HG03064 (cell line): Measurements from ENCODE around the gene FRZB.

Experiments
- ATAC-seq: cut with Tn5 transposase; IDR thresholded peaks from one replicate; pipeline ENCODE4 v1.9.1; 2021; ENCODE audit warnings: low read depth; ENCODE audit not compliant: unreplicated experiment

Gene FRZB

DNA sequence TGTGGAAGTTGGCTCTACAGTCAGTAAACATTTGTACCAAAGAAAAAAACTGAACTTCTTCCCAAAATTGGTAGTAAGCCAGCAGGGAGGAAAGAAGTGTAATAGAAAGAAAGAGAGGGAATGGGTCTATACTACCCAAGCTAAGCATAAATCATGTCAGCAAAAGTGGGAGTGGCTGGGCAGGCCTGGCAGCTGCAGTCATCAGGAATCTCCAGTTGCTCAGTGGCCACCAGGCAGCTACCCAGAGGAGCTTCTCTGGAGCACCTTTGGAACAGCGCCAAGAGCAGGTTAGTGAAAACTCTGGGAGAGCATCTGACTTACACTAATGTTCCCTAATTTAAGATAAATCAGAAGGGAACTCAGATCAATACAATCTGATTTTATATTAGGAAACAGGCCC is 14.3 kb downstream of the FRZB start:
- no peak for ATAC-seq

DNA sequence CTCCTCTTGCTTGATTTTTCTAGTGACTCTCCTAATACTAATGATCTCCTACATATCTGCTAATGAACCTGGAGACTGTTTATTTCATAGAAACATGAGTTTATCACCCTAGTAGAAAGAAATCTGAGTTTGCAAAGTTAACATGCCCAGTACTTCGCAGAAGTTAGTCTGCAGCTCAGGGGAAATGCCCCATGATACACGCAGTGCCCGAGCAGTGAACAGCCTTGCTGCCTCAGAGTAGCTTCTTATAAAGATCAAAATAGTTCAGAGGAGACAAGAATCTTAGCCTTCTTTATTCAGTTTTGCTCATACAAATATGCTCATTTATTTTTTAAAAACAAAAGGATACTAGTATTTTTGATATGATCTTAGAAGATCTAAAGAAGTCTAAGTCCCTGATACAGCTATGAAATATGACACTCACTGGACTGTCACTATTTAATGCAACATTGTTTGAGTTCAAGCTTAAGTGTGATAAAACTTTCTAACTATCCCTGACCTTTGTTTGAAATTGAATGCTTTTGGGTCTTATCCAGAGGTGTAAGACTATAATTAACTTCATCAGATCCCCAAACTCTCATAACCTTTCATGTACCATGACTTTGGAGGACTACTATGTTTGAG is 20.5 kb downstream of the FRZB start:
- no peak for ATAC-seq

DNA sequence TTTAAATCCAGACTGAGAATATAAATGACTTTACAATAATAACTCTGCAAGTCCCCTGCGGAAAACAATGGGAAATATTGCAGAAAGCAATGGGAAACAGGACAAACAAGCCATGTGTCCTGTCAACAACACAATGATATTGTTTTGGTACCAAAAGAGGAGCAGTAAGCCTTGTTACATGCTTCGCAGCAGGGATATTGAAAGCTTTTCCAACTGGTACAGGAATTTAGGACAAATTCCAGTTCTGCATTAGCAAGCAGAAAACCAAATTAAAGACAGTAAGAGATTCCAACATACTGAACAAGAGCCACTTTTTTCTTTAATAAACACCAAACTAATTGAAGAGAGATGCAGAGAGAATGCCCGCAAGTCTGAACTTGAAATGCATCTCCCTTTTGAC is 30.0 kb downstream of the FRZB start:
- no peak for ATAC-seq

DNA sequence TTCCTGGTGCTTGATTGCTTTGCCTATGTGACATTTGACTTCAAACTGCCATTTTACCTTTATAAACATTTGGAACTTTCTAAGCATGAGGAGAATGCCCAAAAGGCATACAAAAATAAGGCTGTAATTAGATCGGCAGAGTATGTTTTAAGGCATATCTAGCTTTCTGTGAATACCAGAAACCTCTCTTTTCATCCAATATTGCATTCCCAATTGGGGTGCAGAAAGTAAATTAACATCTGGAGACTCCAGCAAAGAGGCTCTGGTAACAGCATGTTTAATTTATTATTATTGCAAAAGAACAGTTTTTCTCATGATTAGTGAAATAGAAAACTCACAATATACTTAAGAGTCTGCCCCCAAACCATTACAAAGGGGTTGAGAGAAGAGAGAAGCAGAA is 32.1 kb downstream of the FRZB start:
- ATAC-seq, result no peak

DNA sequence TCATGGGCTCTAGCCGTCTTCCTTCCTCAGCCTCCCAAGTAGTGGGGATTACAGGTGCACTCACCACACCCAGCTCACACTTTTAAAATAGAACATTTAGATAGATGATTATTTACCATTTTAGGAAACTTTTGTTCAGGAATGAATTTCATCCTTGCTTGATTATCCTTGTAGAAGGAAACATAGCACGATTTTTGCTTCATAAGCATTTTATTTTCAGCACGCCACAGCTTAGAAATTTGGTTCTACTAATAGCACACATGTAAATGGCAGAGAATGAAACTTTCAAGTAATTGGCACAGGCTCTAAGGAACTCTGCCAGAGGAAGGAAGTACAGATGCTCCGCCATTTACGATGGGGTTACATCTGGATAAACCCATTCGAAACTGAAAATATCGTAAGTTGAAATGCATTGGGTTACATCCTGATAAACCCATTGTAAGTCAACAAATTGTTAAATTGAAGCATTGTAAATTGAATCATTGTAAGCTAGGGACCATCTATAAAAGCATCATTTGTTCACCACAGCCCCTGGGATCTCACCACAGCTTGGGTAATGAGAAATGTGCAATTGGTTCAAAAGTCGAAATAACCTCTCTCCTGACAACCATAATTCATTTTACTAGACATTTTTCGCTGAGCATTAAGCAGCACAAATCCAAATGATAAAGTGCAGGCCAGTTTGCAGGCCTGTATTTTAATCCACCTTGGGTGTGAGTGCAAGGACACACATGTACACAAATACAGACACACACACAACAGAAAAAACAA is 33.2 kb downstream of the FRZB start:
- ATAC-seq, result no peak

DNA sequence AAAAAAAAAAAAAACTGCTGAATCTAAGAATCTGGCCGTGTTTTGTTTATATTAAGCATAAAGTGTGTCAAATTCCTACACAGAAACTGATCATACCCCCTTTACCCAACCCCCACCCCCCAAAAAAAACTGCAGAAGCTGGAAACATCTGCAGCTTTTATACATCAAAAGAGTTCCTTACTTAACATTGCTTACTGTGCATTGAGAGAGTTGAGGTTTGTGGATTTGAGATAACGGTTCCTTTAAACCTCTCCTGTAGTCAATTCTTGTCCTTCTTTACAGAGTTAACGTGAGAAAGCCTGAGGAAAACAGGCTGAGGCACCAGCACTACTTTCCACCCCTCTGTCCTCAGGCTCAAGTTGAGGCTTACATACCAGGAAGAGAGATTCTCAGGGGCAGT is 34.5 kb downstream of the FRZB start:
- ATAC-seq, result no peak

DNA sequence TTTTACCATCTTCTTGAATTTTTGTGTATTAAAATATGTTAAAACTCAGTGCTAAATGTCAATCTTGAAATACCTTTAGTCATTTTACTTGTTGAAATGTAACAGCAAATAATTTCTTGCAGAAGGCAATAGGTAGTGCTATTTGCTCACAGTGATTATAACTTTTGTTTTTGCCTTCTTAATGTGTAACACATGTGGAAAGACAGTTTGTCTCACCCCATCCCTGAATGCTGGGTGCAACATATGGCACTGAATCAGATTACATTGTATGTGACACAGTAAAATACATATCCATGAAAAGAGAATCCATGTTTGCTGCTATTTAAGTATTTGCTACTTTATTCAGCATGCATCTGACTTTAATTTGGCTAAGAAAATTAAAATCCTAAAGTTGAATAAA is 35.3 kb downstream of the FRZB start:
- ATAC-seq, result no peak

DNA sequence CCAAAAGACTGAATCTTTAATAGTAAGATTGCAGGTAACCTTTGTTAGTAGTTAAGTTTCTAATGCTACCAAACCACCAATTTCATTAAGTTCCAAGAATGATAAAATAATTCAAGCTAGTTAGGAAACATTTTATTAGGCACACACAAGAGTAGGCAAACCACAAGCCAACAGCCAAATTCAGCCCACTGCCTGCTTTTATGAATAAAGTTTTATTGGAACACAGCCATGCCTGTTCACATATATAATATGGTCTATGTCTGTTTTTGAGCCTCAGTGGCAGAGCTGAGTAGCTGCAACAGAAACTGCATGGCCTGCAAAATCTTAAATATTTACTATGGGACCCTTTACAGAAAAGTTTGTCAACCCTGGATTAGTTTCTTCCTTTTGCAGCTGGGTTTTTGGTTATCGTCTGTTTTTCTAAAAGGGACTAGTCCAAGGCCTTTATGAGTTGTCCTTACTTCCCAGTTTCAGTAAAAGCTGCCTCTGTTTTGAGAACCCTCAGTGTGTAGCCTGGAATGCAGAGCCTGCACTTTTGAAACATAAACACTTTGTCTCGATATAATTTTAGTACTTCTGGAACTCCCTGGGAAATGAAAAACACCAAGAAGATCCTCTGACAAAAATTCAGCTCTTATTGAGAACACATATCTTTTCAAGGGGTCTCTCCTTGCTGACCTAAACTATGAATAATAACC is 39.1 kb downstream of the FRZB start:
- no peak for ATAC-seq

DNA sequence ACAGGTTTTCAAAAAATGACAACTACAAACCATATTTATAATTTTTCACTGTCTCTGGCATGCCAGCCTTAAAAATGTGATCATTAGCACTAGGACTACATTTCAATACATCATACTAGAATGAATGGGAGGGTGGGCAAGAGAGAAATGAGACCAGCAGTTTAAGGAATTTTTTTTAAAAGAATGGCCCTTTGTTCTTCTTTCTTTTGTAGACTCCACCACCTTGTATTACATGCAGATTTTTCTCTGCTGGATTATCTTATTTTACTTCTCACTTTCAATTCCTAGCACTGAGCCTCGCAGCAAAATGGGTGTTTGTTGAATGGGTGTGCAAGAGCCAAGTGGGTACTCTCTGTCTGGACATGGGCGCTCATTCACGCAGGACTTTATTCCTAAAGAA is 39.9 kb downstream of the FRZB start:
- ATAC-seq, result no peak

DNA sequence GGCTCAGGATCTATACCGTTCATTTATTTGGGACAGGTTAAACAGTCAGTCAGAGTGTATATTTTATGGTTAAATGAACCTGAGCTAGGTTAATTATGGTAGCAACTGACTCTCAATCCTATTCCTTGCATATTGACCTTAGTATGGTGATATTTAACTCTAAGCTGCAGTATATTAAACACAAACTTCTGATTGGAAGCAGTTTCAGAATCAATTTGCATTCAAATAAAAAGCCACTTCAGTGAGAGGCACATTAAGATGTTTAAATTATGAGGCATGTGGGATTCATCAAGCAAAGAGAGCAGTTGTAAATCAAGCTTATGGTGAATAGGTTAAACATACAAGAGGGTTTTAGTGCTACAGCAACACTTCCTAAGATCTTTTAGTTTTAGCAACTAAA is 40.4 kb downstream of the FRZB start:
- ATAC-seq, result no peak

DNA sequence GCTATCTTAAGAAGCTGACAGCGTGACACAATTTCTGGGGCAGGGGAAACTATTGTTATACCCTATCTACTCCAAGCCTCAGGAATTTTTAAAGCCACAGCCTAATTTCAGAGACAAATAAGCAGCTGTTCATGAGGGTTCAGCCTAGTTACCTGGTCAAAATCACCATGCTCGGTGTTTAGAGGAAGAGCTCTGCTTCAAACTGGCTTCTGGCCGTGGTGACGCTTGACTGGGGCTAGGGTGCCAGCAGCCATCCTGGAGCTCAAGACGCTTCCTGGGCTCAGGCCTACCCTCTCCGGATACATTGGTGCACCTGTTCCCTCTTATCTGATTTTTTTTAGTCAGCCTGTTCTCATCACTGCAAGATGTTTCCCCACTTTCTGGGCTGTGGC is 41.7 kb downstream of the FRZB start:
- ATAC-seq, result no peak

DNA sequence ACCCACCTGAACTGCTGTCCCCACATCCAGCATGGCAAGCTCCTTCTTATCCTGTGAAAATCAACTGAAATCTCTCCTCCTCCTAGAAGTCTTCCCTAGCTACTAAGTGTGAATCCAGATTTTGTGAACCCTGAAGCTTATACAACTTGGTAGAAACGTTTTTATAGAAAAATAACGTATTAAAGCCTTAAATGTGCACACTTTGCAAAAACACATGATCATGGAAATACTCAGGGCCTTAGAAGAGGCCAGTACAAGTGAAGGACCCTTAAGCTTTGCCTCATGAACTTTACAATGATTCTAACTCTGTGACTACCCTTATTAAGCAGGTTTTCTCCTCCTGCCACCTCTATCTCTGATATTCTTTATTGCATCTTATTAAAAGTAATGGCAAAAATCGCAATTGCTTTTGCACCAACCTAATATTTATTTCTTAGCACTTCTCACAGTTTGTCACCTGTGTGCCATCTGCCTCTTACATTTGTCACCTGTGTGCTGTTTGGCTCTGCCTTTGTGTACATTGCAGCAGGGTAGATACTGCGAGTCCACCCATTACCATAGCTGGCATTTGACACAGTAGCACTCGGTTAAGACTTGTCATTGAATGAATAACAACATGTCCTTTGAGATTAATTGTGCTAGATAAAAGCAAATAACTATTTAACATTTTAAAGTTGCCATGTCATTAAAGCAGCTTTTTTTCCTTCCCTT is 42.2 kb downstream of the FRZB start:
- no peak for ATAC-seq

DNA sequence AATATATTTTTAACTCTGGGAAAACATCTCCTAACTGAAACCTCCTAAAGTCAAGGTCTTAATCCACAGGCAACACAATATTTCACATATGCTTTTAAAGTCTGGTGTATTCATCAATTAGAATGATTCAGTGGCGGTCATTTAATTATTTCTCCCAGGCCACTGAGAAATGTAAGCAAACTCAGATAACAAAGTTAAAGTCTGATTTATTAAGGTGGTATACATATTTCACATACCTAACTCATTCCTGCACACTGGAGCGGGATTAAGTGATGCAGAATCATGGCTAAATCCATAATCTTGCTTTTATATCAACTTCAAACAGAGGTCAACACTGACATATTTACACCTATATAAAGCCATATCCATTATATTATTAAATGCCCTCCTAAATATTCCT is 43.7 kb downstream of the FRZB start:
- no peak for ATAC-seq

DNA sequence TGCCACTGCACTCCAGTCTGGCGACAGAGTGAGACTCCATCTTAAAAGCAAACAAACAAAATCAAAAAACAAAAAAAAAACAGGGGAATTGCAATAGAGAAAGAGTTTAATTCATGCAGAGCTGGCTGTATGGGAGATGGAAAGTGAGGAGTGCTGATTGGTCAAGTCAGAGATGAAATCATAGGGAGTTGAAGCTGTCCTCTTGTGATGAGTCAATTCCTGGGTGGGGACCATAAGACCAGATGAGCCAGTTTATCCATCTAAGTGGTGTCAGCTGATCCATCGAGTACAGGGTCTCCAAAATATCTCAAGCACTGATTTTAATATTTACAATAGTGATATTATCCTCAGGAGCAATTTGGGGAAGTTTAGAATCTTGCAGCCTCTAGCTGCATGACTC is 45.3 kb downstream of the FRZB start:
- ATAC-seq, result no peak

DNA sequence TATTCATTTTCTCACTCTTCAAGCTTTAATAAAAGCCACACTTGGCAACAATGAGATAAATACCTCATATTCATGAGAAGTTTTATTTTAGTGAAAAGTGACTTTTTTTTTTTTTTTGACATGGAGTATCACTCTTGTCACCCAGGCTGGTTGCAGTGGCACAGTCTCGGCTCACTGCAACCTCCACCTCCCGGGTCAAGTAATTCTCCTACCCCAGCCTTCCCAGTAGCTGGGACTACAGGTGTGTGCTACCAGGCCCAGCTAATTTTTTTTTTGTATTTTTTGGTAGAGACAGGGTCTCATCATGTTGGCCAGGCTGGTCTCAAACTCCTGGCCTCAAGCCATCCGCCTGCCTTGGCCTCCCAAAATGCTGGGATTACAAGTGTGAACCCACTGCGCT is 47.0 kb downstream of the FRZB start:
- ATAC-seq, result no peak

DNA sequence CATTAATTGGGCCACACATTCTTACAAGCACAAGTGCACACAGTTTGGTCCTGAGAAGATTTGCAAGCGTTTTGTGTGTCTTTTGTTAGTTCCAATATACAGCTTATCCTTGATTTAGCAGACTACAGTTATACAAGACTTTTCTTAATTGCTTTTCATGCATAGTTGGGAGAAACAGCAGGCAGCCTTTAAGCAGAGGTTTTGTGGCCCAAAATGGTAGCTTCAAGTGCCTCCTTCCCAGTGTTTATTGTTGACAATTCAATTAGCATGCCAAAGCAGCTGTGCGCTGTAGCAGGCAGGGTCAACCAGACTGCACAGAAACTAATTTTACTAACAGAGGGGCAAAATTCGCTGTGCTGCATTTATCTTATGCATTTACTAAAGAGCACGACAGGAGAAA is 47.5 kb downstream of the FRZB start:
- no peak for ATAC-seq

DNA sequence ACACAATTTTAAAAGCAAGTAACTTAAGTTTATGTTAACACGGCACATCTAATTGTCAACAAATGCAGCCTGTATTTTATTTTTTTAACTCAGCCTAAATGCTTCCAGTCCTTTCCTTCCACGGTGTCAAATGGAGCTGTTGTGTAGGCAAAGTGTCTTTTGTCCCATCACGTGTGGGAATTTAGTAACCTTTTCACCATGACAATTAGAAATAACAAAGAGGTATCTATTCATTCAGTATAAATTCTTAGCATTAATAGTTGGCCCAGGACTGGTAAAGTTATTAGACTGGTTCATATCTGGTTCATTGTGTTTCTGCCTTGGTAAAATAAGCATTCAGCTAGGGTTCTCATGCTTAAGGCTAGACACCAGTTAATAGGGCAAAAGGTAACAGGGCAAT is 47.9 kb downstream of the FRZB start:
- no peak for ATAC-seq

DNA sequence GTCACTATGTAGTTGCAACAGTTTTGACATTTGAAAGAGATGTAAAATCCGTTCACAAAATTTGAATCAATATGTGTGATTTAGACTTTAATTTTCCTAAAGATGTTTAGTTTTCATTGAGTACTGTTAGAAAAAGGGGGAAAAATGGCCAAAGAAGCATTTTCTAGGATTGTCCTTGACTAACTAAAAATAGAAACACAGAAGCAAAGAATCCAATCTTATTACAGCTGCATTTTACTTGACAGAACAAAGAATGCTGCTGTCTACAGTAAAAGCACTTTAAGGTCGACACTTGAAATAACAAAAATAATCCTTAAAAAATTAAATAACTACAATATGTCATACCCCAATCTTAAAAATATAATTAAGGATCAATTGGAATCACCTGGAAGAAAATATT is 48.9 kb downstream of the FRZB start:
- ATAC-seq, result no peak

DNA sequence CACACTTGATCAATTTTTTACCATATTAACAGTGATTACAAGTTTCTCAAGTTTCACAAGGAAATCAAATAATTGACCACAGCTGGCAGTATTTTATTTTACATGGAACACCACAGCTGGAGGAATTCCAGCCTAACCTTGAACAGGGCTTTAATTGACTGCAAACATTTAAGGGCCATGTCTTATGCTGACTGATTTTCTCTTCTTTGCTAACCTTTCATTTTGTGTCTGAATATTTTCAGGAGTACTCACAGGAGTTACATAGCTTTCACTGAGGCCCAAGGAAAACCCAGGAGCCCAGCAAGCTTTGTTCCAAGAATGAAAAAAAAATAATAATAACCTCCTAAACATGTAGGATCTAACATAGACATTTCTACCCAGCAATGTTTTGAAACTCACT is 49.6 kb downstream of the FRZB start:
- no peak for ATAC-seq

DNA sequence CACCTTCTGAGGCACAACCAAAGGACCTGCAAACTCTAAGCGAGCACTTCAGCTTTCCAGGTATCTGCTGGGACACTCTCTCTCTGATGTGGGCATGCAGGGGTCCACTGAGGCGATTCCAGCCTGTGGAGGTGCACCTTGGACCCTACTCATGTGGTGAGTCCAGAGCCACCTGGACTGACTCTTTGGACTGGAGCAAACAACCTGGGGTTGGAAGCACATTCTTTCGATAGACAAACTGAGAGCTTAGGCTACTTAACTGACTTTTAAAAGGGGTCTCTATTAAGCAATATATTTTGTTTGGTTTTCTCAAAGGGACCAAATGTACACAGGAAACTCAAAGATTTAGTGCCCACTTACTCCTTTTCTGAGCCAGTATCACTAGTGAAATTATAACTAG is 51.6 kb downstream of the FRZB start:
- no peak for ATAC-seq

DNA sequence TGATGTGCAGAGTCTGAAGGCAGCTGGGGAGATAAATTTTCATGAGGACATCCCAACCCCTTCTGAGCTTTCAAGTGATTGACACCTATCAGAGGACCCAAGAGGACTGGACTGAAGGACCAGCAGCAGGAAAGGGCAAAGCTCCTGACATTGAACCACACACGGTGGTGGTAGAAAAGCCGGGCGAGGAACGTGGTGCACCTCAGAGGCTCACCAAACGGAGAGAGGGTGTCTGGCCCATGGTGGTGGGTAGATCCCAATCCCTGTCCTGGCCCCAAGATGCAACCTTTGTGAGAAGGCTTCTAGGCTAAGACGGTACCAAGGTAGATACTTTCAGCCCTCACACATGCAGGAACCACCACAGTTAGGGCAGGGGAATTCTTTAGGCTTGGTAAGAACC is 52.1 kb downstream of the FRZB start:
- ATAC-seq, result no peak
